ENCODE measurements around the gene APBA2.

The APBA2 gene

DNA sequence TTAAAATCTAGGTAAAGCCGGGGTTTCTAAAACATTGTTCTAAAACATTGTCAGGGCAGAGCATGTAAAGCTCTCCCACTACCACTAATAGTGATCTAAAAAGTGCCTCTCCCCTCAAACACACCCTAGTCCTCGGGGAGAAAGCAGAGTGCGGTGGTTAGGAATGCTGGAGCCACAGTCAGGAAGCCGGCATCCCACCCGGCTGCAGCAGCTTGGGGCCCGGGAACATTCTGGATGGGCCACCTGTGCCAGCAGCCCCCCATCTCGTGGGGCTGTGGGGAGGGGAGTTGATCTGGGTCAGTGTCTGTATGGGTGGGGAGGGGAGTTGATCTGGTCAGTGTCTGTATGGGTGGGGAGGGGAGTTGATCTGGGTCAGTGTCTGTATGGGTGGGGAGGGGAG, 176.9 kb downstream of the APBA2 start:
- Histone ChIP-seq H3K4me1 (ENCODE audit: insufficient read depth, poor library complexity, severe bottlenecking) (no peaks in the 10 kb centered on the region), H3K27me3 (ENCODE audit: insufficient read depth, poor library complexity, severe bottlenecking) (no peaks in the 10 kb centered on the region), H3K36me3 (ENCODE audit: low read depth) (no peaks in the 10 kb centered on the region), H3K4me3 (ENCODE audit: severe bottlenecking) (no peak overlapping the region), H3K27ac (ENCODE audit: poor library complexity, severe bottlenecking) (no peak overlapping the region), H3K9me3 (ENCODE audit: severe bottlenecking) (no peaks in the 10 kb centered on the region)
- no peak for DNase-seq (ENCODE audit: low spot score)
- TF ChIP-seq CTCF (IDR thresholded peaks at IDR 0.05; ENCODE audit: poor library complexity, severe bottlenecking) = no peak
- no peak for ATAC-seq (ENCODE audit: low read depth)

- ATAC-seq (ENCODE audit: low read depth) = no peak
- no peak for TF ChIP-seq CTCF (IDR thresholded peaks at IDR 0.05; ENCODE audit: poor library complexity, severe bottlenecking)
Measured at GRCh38 chr15:29063646-29064045, 177.9 kb downstream of the APBA2 start.

GRCh38 chr15:29064290-29064689, 178.5 kb downstream of the APBA2 start:
- H3K36me3 ChIP-seq (ENCODE audit: low read depth) = no peaks in the 10 kb centered on the region
- no peak for TF ChIP-seq CTCF (IDR thresholded peaks at IDR 0.05; ENCODE audit: poor library complexity, severe bottlenecking)

More at GRCh38 chr15:29063646-29064045, 177.9 kb downstream of the APBA2 start:
- DNase-seq (ENCODE audit: low spot score) = no peak
- H3K9me3 ChIP-seq (ENCODE audit: severe bottlenecking) = no peaks in the 10 kb centered on the region
- no peaks in the 10 kb centered on the region for H3K4me1 ChIP-seq (ENCODE audit: insufficient read depth, poor library complexity, severe bottlenecking)
- no peak overlapping the region for H3K27ac ChIP-seq (ENCODE audit: poor library complexity, severe bottlenecking)
- no peaks in the 10 kb centered on the region for H3K36me3 ChIP-seq (ENCODE audit: low read depth)
- H3K4me3 ChIP-seq (ENCODE audit: severe bottlenecking) = no peak overlapping the region
- H3K27me3 ChIP-seq (ENCODE audit: insufficient read depth, poor library complexity, severe bottlenecking) = no peaks in the 10 kb centered on the region

GRCh38 chr15:29064731-29065130, 179.0 kb downstream of the APBA2 start:
- H3K9me3 ChIP-seq (ENCODE audit: severe bottlenecking) = no peaks in the 10 kb centered on the region
- TF ChIP-seq CTCF (IDR thresholded peaks at IDR 0.05; ENCODE audit: poor library complexity, severe bottlenecking) = no peak
- no peaks in the 10 kb centered on the region for H3K27me3 ChIP-seq (ENCODE audit: insufficient read depth, poor library complexity, severe bottlenecking)
- H3K27ac ChIP-seq (ENCODE audit: poor library complexity, severe bottlenecking) = no peak overlapping the region
- no peak for ATAC-seq (ENCODE audit: low read depth)
- H3K4me1 ChIP-seq (ENCODE audit: insufficient read depth, poor library complexity, severe bottlenecking) = no peaks in the 10 kb centered on the region
- DNase-seq (ENCODE audit: low spot score) = no peak
- no peaks in the 10 kb centered on the region for H3K36me3 ChIP-seq (ENCODE audit: low read depth)
- H3K4me3 ChIP-seq (ENCODE audit: severe bottlenecking) = no peak overlapping the region

More at GRCh38 chr15:29064290-29064689, 178.5 kb downstream of the APBA2 start:
- no peaks in the 10 kb centered on the region for H3K27me3 ChIP-seq (ENCODE audit: insufficient read depth, poor library complexity, severe bottlenecking)
- no peaks in the 10 kb centered on the region for H3K4me1 ChIP-seq (ENCODE audit: insufficient read depth, poor library complexity, severe bottlenecking)
- ATAC-seq (ENCODE audit: low read depth) (no peak), DNase-seq (ENCODE audit: low spot score) (no peak)
- no peak overlapping the region for H3K27ac ChIP-seq (ENCODE audit: poor library complexity, severe bottlenecking)
- H3K9me3 ChIP-seq (ENCODE audit: severe bottlenecking) = no peaks in the 10 kb centered on the region
- no peak overlapping the region for H3K4me3 ChIP-seq (ENCODE audit: severe bottlenecking)

- ATAC-seq (ENCODE audit: low read depth) (no peak), DNase-seq (ENCODE audit: low spot score) (no peak)
- no peak for TF ChIP-seq CTCF (IDR thresholded peaks at IDR 0.05; ENCODE audit: poor library complexity, severe bottlenecking)
- Histone ChIP-seq H3K27me3 (ENCODE audit: insufficient read depth, poor library complexity, severe bottlenecking) (no peaks in the 10 kb centered on the region), H3K9me3 (ENCODE audit: severe bottlenecking) (no peaks in the 10 kb centered on the region), H3K4me1 (ENCODE audit: insufficient read depth, poor library complexity, severe bottlenecking) (no peaks in the 10 kb centered on the region), H3K27ac (ENCODE audit: poor library complexity, severe bottlenecking) (no peak overlapping the region), H3K4me3 (ENCODE audit: severe bottlenecking) (no peak overlapping the region), H3K36me3 (ENCODE audit: low read depth) (no peaks in the 10 kb centered on the region)
Measured at GRCh38 chr15:29065571-29065970, 179.8 kb downstream of the APBA2 start.
